Activated CD8-positive, alpha-beta memory T cell treated with anti-CD3 and anti-CD28 coated beads, Interleukin-2, amount 50 U/mL, for 1 hour (primary cell): ENCODE results near the gene NOTCH3.

Experiments used
- DNase-seq: peaks from one replicate; pipeline ENCODE4 v3.0.0-alpha.2; 2020; ENCODE audit errors: extremely low read depth

The NOTCH3 gene

GRCh38 chr19:15236886-15237285, 36.1 kb upstream of the NOTCH3 start:
- DNase-seq = no peak

- DNase-seq = no peak
Measured at GRCh38 chr19:15235781-15236180, 35.0 kb upstream of the NOTCH3 start.

- no peak for DNase-seq
Measured at GRCh38 chr19:15234431-15235130, 33.8 kb upstream of the NOTCH3 start.

- no peak for DNase-seq
Measured at GRCh38 chr19:15231271-15231670, 30.5 kb upstream of the NOTCH3 start.

- no peak for DNase-seq
Measured at GRCh38 chr19:15227261-15227660, 26.5 kb upstream of the NOTCH3 start.

- DNase-seq = no peak
Measured at GRCh38 chr19:15225760-15226159, 25.0 kb upstream of the NOTCH3 start.

- DNase-seq = no peak
Measured at GRCh38 chr19:15223649-15224361, 23.0 kb upstream of the NOTCH3 start.

- peak; percentile 48 for DNase-seq
Measured at GRCh38 chr19:15222738-15223648, 22.2 kb upstream of the NOTCH3 start.

GRCh38 chr19:15220833-15221232, 20.0 kb upstream of the NOTCH3 start:
- no peak for DNase-seq

GRCh38 chr19:15218501-15218900, 17.7 kb upstream of the NOTCH3 start:
- DNase-seq = no peak

- DNase-seq = no peak
Measured at GRCh38 chr19:15216363-15216762, 15.6 kb upstream of the NOTCH3 start.

- no peak for DNase-seq
Measured at GRCh38 chr19:15213715-15214381, 13.1 kb upstream of the NOTCH3 start.

- DNase-seq = no peak
Measured at GRCh38 chr19:15212711-15213110, 11.9 kb upstream of the NOTCH3 start.

GRCh38 chr19:15210323-15210781, 9.6 kb upstream of the NOTCH3 start:
- no peak for DNase-seq

- no peak for DNase-seq
Measured at GRCh38 chr19:15201374-15202023, 704 bp upstream of the NOTCH3 start.

- DNase-seq = no peak
Measured at GRCh38 chr19:15199661-15200552, 888 bp downstream of the NOTCH3 start.

GRCh38 chr19:15198951-15199660, 1.7 kb downstream of the NOTCH3 start:
- DNase-seq = no peak

- DNase-seq = no peak
Measured at GRCh38 chr19:15197942-15198341, 2.9 kb downstream of the NOTCH3 start.

- no peak for DNase-seq
Measured at GRCh38 chr19:15197275-15197941, 3.4 kb downstream of the NOTCH3 start.
